Activated T-cell treated with anti-CD3 and anti-CD28 coated beads for 4 hours (primary cell): ENCODE results near the gene ARAP2.

Experiments
- DNase-seq: peaks from one replicate; pipeline ENCODE4 v3.0.0-alpha.2; 2020

Gene ARAP2

GRCh38 chr4:36174570-36174969 is 69.7 kb downstream of the ARAP2 start:
- no peak for DNase-seq

DNA sequence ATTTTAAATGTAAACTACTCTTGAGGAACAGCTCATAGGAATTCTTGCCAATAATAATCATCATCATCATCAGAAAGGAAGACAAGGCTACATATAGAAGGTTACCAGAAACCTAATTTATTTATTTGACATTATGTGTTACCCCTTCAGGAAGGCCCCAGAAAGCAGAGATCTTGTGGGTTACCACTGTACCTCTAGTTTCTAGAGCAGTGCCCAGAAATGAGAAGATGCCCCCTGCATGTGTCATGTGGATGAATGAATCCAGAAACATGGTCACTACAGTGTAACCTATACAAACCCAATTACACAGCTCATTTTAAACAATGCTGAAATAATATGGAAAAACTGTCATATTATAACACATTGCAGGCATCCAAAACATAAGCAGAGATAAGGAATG is 70.4 kb downstream of the ARAP2 start:
- DNase-seq, result no peak

DNA sequence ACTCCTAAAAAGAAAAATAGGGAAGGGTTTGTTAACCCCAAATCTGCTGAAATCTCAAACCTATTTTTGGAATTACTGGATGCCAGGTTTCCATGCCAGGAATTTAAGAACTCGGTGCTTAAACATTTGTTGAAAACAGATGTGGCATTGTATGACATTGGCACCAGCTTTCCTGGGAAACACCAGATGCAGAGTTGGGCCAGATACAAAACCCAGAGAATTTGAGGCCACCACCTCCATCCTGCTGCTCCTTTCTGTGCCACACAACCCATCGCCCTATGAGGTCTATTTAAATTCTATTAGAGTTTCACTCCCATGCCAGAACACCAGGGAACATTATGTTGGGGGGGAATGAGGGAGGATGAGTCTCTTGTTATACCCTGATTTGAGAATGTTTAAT is 71.7 kb downstream of the ARAP2 start:
- no peak for DNase-seq

GRCh38 chr4:36168127-36168878 is 76.0 kb downstream of the ARAP2 start:
- no peak for DNase-seq

- no peak for DNase-seq
Measured at GRCh38 chr4:36165631-36166005, 78.7 kb downstream of the ARAP2 start.

GRCh38 chr4:36164900-36165630 is 79.2 kb downstream of the ARAP2 start:
- no peak for DNase-seq

GRCh38 chr4:36163198-36163597 is 81.1 kb downstream of the ARAP2 start:
- no peak for DNase-seq

DNA sequence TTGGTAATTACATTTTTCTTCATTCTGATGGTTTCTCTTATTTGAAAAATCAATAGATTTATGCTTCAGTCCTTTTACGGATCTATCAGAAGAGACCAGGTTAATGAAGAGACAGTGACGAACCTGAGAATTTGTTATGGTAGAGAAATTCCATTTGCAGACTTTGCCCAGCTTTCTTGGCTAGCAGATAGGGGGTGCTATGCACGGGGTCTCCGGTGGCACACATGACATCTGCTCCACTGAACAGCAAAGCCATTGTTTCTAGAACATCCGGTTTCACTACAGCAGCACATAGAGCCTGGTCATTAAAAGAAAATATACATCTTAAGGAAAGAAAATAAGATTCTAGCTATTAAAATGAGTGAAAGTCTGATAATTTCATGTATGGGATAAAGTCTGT is 85.1 kb downstream of the ARAP2 start:
- no peak for DNase-seq

GRCh38 chr4:36152735-36153134 is 91.6 kb downstream of the ARAP2 start:
- DNase-seq, result no peak

GRCh38 chr4:36142504-36142903 is 101.8 kb downstream of the ARAP2 start:
- no peak for DNase-seq

DNA sequence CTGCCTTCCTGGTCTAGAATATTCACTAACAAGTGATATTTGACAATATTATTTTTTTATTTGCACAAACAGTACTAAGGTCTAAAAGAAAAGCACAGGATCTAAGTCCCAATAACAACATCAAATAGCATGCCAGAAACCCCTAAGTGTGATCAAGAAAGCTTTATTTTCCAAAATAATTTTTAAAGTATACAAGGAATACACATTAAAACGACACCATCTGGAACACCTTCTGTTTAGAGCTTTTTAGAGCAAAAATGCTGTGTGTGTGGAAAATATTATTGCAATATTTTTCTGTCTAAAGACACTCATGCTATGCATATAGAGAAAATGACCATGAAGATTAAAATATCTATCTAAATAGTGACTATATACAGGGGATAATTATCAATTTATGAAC is 103.1 kb downstream of the ARAP2 start:
- DNase-seq, result no peak

GRCh38 chr4:36140421-36140820 is 103.9 kb downstream of the ARAP2 start:
- DNase-seq, result no peak

- no peak for DNase-seq
Measured at GRCh38 chr4:36138220-36138619, 106.1 kb downstream of the ARAP2 start.

- DNase-seq, result no peak
Measured at GRCh38 chr4:36137336-36137735, 107.0 kb downstream of the ARAP2 start.

GRCh38 chr4:36133658-36134057 is 110.7 kb downstream of the ARAP2 start:
- no peak for DNase-seq

- no peak for DNase-seq
Measured at GRCh38 chr4:36133086-36133485, 111.2 kb downstream of the ARAP2 start.

DNA sequence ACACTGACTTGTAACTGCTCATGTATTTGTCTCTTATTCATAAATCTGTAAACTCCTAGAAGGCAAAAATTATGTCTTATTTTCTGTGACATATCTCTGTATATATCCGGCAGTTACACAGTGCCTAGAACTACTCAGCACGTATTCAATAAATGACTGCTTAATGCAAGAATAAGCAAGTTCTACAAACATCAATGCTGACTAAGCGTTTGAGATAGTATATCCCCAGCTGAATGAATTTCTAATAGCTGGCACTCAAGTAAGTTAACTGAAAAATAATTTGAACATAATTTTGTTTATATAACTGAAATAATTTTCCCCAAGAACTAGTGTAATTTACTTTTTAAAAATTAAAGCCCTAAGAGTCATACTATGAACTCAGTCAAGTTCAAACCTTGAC is 113.7 kb downstream of the ARAP2 start:
- DNase-seq, result no peak

GRCh38 chr4:36128689-36129088 is 115.6 kb downstream of the ARAP2 start:
- DNase-seq, result no peak

DNA sequence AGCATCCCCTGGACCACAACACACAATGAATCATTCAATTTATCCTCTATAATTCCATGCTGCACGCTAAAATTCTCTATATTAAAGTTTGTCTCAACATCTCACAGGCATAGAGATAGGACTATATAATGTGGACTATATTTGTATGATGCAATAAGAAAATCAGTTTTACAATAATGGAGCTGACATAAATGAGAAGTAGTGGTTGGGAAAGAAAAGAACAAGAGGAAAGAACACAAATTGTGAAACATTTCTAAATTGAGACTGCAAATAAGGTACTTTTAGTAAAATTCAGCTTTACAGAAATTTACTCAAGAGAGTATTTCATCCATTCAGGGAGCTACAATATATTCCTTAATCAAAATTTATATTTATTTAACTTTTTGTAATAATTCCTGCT is 120.4 kb downstream of the ARAP2 start:
- no peak for DNase-seq

GRCh38 chr4:36115312-36115711 is 129.0 kb downstream of the ARAP2 start:
- DNase-seq, result no peak

- no peak for DNase-seq
Measured at GRCh38 chr4:36111172-36111571, 133.1 kb downstream of the ARAP2 start.

DNA sequence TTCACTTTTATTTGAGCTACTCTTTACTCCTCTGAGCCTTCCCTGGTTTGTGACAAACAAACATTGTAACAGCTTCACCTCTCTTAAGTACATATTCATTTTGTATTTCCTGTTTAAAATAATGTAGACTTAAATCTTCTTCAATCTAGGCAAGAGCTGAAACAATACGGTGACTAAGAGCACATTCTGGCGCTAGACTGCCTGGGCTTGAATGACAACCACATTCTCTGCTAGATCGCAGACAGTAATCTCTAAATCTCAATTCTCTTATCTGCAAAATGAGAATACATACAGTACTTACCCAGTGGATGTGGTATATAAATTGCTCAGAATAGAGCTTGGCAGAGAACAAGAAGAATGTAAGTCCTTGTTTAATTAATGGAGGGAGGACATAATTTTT is 144.8 kb downstream of the ARAP2 start:
- no peak for DNase-seq

GRCh38 chr4:36094995-36095394 is 149.3 kb downstream of the ARAP2 start:
- no peak for DNase-seq

GRCh38 chr4:36091997-36092396 is 152.3 kb downstream of the ARAP2 start:
- no peak for DNase-seq

DNA sequence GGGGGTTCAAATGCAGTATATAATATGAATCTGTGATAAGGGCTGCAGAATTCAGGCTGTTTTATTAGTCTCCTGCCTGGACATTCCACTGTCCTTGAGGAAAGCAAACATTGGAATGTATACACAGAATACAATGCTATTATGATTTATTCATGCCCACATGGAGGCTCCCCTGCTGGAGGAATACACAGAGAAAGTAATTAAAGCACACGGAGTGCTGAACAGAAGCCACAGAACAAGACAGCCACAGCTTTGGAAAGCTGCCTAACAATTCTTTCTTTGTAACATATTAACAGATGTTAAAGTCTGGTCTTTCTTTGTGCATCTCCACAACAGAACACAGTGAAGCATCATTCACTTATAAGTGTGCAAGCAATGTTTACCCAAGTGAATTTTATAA is 155.8 kb downstream of the ARAP2 start:
- DNase-seq, result no peak
